Neural cell (in vitro differentiated cells): ENCODE data around the gene CDK17. TPM values are rescaled to one million over a fixed set of nuclear protein-coding genes. Genes with fewer than 3 reads are reported as not detected.

ENCODE experiments used
- H2AFZ ChIP-seq: fragments of 200-600, 300-800 bp; sonication (generic), shearing (Covaris generic); 2 replicates; pipeline ENCODE4 v1.6.0; 2014; ENCODE audit warnings: low read depth, mild to moderate bottlenecking, antibody characterized with exemption, low read length, moderate library complexity
- H3F3A ChIP-seq: fragments of 200-600 bp; shearing (Covaris generic); 2 replicates; pipeline ENCODE4 v1.6.1; 2016; ENCODE audit warnings: mild to moderate bottlenecking, moderate library complexity, mixed read lengths, antibody characterized with exemption, low read length; ENCODE audit not compliant: insufficient read depth, poor library complexity, severe bottlenecking
- H3K27ac ChIP-seq: fragments of 200-600, 300-800 bp; sonication (generic), shearing (Covaris generic); 2 replicates; pipeline ENCODE4 v1.5.1; 2014; ENCODE audit warnings: mild to moderate bottlenecking, low read length, moderate library complexity
- H3K27me3 ChIP-seq: fragments of 300-800, 200-600 bp; sonication (generic), shearing (Covaris generic); 2 replicates; pipeline ENCODE4 v1.6.0; 2014; ENCODE audit warnings: mild to moderate bottlenecking, low read depth, low read length, moderate library complexity; ENCODE audit not compliant: insufficient read depth
- H3K36me3 ChIP-seq: fragments of 300-800, 200-600 bp; sonication (generic), shearing (Covaris generic); 2 replicates; pipeline ENCODE4 v1.5.1; 2014; ENCODE audit warnings: mild to moderate bottlenecking, antibody characterized with exemption, low read length, moderate library complexity; ENCODE audit not compliant: insufficient read depth
- H3K4me2 ChIP-seq: fragments of 300-800, 200-600 bp; sonication (generic), shearing (Covaris generic); 2 replicates; pipeline ENCODE4 v1.6.0; 2014; ENCODE audit warnings: mild to moderate bottlenecking, low read length
- H3K4me3 ChIP-seq: fragments of 300-800, 200-600 bp; sonication (generic), shearing (Covaris generic); 2 replicates; pipeline ENCODE4 v1.5.1; 2014; ENCODE audit warnings: mild to moderate bottlenecking, low read length, moderate library complexity
- H3K79me2 ChIP-seq: fragments of 200-600 bp; shearing (Covaris generic); replicated peaks from 2 replicates; pipeline ENCODE4 v1.6.0; 2014; ENCODE audit warnings: mild to moderate bottlenecking, low read length, moderate library complexity; ENCODE audit not compliant: insufficient read depth
- H3K9ac ChIP-seq: fragments of 300-800, 200-600 bp; sonication (generic), shearing (Covaris generic); 2 replicates; pipeline ENCODE4 v1.6.1; 2016; ENCODE audit warnings: mild to moderate bottlenecking, low read length, mixed read lengths
- H3K9me2 ChIP-seq: fragments of 200-600 bp; shearing (Covaris generic); 2 replicates; pipeline ENCODE4 v1.6.1; 2016; ENCODE audit warnings: mild to moderate bottlenecking, low read length, mixed read lengths; ENCODE audit not compliant: insufficient read depth
- H3K9me3 ChIP-seq: fragments of 200-600, 300-800 bp; sonication (generic), shearing (Covaris generic); 2 replicates; pipeline ENCODE4 v1.6.1; 2016; ENCODE audit warnings: mild to moderate bottlenecking, mixed run types, low read length, moderate library complexity, mixed read lengths
- H4K20me1 ChIP-seq: fragments of 200-600 bp; shearing (Covaris generic); 2 replicates; pipeline ENCODE4 v1.6.1; 2016; ENCODE audit warnings: mild to moderate bottlenecking, mixed run types; ENCODE audit not compliant: insufficient read depth
- CTCF ChIP-seq: fragments of 450-650 bp; IDR thresholded peaks from 2 replicates; pipeline ENCODE4 v1.5.1; 2014; ENCODE audit warnings: antibody characterized with exemption, mild to moderate bottlenecking, moderate library complexity; ENCODE audit not compliant: poor library complexity, severe bottlenecking
- EP300 ChIP-seq: fragments of 450-650 bp; conservative IDR thresholded peaks from 2 replicates; pipeline ENCODE4 v1.6.1; 2014; ENCODE audit warnings: antibody characterized with exemption, mild to moderate bottlenecking, moderate library complexity; ENCODE audit not compliant: poor library complexity, severe bottlenecking
- EZH2 ChIP-seq: fragments of 200-600, 300-800 bp; shearing (Covaris generic), sonication (generic); IDR thresholded peaks from 2 replicates; pipeline ENCODE4 v1.6.1; 2014; ENCODE audit warnings: antibody characterized with exemption, low read length, borderline replicate concordance, mild to moderate bottlenecking; ENCODE audit not compliant: insufficient read depth, poor library complexity, severe bottlenecking
- MXI1 ChIP-seq: fragments of 450-650 bp; conservative IDR thresholded peaks from 2 replicates; pipeline ENCODE4 v1.6.1; 2014; ENCODE audit warnings: antibody characterized with exemption, mild to moderate bottlenecking; ENCODE audit not compliant: poor library complexity, severe bottlenecking
- POLR2AphosphoS5 ChIP-seq: IDR thresholded peaks from 2 replicates; pipeline ENCODE4 v1.6.1; 2012
- RAD21 ChIP-seq: fragments of 450-650 bp; conservative IDR thresholded peaks from 2 replicates; pipeline ENCODE4 v1.6.1; 2014; ENCODE audit warnings: antibody characterized with exemption, mild to moderate bottlenecking, moderate library complexity
- REST ChIP-seq: IDR thresholded peaks from 2 replicates; pipeline ENCODE4 v1.6.1; 2012; ENCODE audit warnings: borderline replicate concordance
- SMC3 ChIP-seq: fragments of 450-650 bp; conservative IDR thresholded peaks from 2 replicates; pipeline ENCODE4 v1.6.1; 2014; ENCODE audit warnings: antibody characterized with exemption, mild to moderate bottlenecking, moderate library complexity; ENCODE audit not compliant: poor library complexity
- TAF1 ChIP-seq: IDR thresholded peaks from 2 replicates; pipeline ENCODE4 v1.6.1; 2012; ENCODE audit warnings: low read depth
- polyA plus RNA-seq: library from polyadenylated mRNA; depleted of rRNA; stranded (reverse); fragments of >200 nt; gene quantifications from 2 replicates; pipeline ENCODE4 v1.2.3, GENCODE V29; 2014

CDK17 gene
- polyA plus RNA-seq, 1 donor from 2014 or later, result 119 TPM

- H3K9me3 ChIP-seq, result no peaks in the 10 kb centered on the region
- no peak overlapping the region for H3K4me2 ChIP-seq
- no peaks in the 10 kb centered on the region for H3K79me2 ChIP-seq
- H3K27me3 ChIP-seq, result no peaks in the 10 kb centered on the region
- TF ChIP-seq EZH2, result no peak
- TF ChIP-seq MXI1, result no peak
- no peak for TF ChIP-seq POLR2AphosphoS5
- TF ChIP-seq EP300, result no peak
- TF ChIP-seq RAD21, result no peak
- no peak for TF ChIP-seq REST
- TF ChIP-seq CTCF, result no peak
- no peak for TF ChIP-seq SMC3
- no peak for TF ChIP-seq TAF1
- H3K4me3 ChIP-seq, result no peak overlapping the region
- H4K20me1 ChIP-seq, result no peaks in the 10 kb centered on the region
- no peaks in the 10 kb centered on the region for H3K9me2 ChIP-seq
- H3K27ac ChIP-seq, result no peak overlapping the region
- no peak overlapping the region for H2AFZ ChIP-seq
- H3F3A ChIP-seq, result no peaks in the 10 kb centered on the region
- no peak overlapping the region for H3K9ac ChIP-seq
- no peaks in the 10 kb centered on the region for H3K36me3 ChIP-seq
Measured at GRCh38 chr12:96263449-96263902, 136.8 kb downstream of the CDK17 start.

- no peak overlapping the region for H3K27ac ChIP-seq
- H4K20me1 ChIP-seq, result no peaks in the 10 kb centered on the region
- H3K4me3 ChIP-seq, result no peak overlapping the region
- H3K79me2 ChIP-seq, result no peaks in the 10 kb centered on the region
- TF ChIP-seq MXI1, result no peak
- TF ChIP-seq RAD21, result no peak
- no peak for TF ChIP-seq TAF1
- no peak for TF ChIP-seq SMC3
- no peak for TF ChIP-seq CTCF
- TF ChIP-seq EZH2, result no peak
- TF ChIP-seq EP300, result no peak
- no peak for TF ChIP-seq REST
- no peak for TF ChIP-seq POLR2AphosphoS5
- H3F3A ChIP-seq, result no peaks in the 10 kb centered on the region
- no peaks in the 10 kb centered on the region for H3K36me3 ChIP-seq
- H3K9me2 ChIP-seq, result no peaks in the 10 kb centered on the region
- no peaks in the 10 kb centered on the region for H3K27me3 ChIP-seq
- H3K9ac ChIP-seq, result no peak overlapping the region
- H3K4me2 ChIP-seq, result no peak overlapping the region
- no peaks in the 10 kb centered on the region for H3K9me3 ChIP-seq
- H2AFZ ChIP-seq, result no peak overlapping the region
Measured at GRCh38 chr12:96261557-96261956, 138.7 kb downstream of the CDK17 start.
